ENCODE data around the gene PTGR3.

The PTGR3 gene

GRCh38 chr18:75183973-75184493, 24.9 kb downstream of the PTGR3 start:
- DNase-seq (ENCODE audit: extremely low read depth, low read depth), result no peak
- no peak for TF ChIP-seq CTCF (IDR thresholded peaks at IDR 0.05; ENCODE audit: low read depth, low read length)

- TF ChIP-seq CTCF (IDR thresholded peaks at IDR 0.05; ENCODE audit: low read depth, low read length), result no peak
- DNase-seq (ENCODE audit: extremely low read depth, low read depth), result no peak
Observed at GRCh38 chr18:75183524-75183923, 25.4 kb downstream of the PTGR3 start.

DNA sequence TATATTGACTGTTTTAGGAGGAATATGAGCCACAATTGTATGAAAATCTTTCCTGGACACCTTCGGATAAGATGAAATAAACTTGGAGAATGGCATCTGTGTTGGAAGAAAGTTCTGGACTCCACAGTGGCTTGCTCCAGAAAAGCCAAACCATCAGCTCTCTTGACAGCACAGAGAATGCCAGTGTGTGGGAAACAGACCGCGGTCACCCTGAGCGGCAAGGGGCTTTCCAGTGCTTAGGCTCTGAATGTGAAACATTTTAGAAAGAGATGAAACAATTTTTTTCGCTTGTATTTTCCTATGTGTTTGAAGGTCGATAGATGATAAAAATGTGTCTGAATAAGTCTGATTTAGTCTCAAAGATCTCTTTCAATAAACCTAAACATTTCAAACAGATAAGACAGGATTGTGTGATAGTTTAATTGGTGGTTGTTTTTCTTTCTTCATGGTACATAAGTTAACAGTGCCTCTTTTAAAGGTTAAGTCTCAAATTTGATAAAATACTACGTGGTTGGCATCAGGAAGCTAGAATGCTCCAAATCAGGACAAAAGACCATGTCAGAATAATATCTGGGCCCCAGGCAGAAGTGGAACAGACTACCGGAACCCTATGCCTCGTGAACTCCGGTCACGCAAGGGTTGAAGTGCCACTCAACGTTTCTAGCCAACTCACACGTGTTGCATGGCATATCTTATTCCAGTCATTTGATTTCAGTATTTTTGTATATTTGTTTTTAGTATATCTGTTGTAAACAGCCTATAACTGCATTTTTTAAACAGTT, 28.9 kb downstream of the PTGR3 start:
- DNase-seq (ENCODE audit: extremely low read depth, low read depth), result no peak
- no peak for TF ChIP-seq CTCF (IDR thresholded peaks at IDR 0.05; ENCODE audit: low read depth, low read length)

DNA sequence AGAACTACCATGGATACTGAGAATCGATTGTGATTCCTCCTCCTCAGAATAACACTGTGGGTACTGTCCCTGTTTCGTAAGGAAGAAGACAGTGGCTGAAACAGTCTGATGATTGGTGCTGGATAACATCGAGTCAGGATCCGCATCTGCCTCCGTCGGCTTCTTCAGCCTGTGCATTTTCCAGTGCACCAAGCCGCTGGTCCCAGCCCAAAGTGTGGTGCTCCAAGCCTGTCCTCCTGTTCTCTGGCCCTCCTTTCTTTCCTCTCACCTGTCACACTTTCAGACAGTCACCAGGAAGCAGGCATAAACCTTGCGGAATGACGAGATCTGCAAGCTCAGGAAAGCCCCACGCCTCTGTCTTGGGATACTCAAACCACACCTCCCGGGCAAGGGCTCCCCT, 30.6 kb downstream of the PTGR3 start:
- TF ChIP-seq CTCF (IDR thresholded peaks at IDR 0.05; ENCODE audit: low read depth, low read length), result no peak
- DNase-seq (ENCODE audit: extremely low read depth, low read depth), result no peak

DNA sequence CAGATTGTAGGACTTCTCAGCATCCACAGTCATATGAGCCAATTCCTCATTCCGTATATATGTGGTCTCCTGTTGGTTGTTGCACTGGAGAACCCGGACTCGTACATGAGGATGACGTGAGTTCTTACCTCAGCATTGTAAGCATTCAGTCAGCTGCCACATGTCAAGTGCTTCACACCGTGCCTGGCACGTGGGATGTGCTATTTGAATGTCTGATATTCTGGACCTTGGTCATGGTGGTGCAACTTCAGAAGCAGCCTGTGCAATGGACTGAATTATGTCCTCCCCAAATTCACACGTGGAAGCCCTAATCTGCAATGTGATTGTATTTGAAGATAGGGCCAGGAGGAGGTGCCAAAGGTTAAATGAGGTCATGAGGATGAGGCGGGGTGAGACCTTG, 32.1 kb downstream of the PTGR3 start:
- TF ChIP-seq CTCF (IDR thresholded peaks at IDR 0.05; ENCODE audit: low read depth, low read length), result no peak
- DNase-seq (ENCODE audit: extremely low read depth, low read depth), result no peak

DNA sequence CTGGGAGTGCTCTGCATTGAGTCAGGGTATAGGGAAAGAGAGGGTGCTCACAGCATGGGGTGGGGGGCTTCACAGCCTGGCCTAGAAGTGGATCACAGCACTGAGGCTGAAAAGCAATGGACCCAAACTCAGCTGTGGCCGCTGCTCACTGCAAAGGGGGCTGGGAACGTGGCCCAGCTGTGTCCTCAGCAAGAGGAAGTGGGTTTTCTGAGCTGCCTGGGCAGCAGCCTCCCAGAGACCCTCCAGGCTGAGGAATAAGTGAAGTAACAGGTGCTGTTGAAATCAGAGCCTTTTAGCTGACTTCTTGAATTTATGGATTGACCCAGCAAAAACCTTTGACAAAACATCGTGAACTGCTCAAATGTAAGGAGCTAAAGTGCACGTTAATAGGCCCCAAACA, 35.2 kb downstream of the PTGR3 start:
- no peak for TF ChIP-seq CTCF (IDR thresholded peaks at IDR 0.05; ENCODE audit: low read depth, low read length)
- DNase-seq (ENCODE audit: extremely low read depth, low read depth), result no peak

- TF ChIP-seq CTCF (IDR thresholded peaks at IDR 0.05; ENCODE audit: low read depth, low read length), result no peak
- no peak for DNase-seq (ENCODE audit: extremely low read depth, low read depth)
Observed at GRCh38 chr18:75173125-75173432, 35.9 kb downstream of the PTGR3 start.

All from AG09319 (cell line).